Peyer's patch (tissue), 4 donors: ENCODE results near the gene METAP1.

Experiments
- POLR2A ChIP-seq, 2 donors: fragments of 450-650 bp; IDR thresholded peaks; one replicate each; pipeline ENCODE4 v1.5.1; 2017; ENCODE audit warnings: antibody characterized with exemption in 2 of 2, mild to moderate bottlenecking in 2 of 2, moderate library complexity in 2 of 2
- TF ChIP-seq, protein P1 (sequence below), 6 experiments: fragments of 450-650 bp in 4 of 6; fragments of 200-600 bp in 2 of 6; sonication (generic) in 1 of 6; IDR thresholded peaks; one replicate each; pipeline ENCODE4 v1.5.1; 2017 to 2019; ENCODE audit warnings: antibody characterized with exemption in 6 of 6, mild to moderate bottlenecking in 3 of 6, moderate library complexity in 1 of 6

DNA sequence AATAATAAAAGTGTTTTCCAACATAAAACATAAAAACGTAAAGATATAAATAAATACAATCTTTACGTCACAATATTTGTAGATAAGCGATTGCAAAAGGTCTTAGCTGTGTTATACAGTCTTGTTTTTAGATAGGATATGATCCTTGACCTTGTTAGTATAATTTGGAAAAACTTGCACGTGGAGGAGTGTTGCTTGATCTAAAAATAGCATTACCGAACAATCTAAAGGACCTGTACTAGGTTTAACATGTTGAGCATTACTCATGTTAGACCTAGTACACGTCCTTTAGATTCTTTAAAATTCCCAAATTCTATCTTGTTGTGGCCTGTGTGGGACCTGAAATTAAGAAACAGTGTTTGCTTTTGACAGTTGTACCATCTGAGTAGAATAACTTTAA lies 1.6 kb downstream of the METAP1 start:
- TF ChIP-seq, protein P1, sequence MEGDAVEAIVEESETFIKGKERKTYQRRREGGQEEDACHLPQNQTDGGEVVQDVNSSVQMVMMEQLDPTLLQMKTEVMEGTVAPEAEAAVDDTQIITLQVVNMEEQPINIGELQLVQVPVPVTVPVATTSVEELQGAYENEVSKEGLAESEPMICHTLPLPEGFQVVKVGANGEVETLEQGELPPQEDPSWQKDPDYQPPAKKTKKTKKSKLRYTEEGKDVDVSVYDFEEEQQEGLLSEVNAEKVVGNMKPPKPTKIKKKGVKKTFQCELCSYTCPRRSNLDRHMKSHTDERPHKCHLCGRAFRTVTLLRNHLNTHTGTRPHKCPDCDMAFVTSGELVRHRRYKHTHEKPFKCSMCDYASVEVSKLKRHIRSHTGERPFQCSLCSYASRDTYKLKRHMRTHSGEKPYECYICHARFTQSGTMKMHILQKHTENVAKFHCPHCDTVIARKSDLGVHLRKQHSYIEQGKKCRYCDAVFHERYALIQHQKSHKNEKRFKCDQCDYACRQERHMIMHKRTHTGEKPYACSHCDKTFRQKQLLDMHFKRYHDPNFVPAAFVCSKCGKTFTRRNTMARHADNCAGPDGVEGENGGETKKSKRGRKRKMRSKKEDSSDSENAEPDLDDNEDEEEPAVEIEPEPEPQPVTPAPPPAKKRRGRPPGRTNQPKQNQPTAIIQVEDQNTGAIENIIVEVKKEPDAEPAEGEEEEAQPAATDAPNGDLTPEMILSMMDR (IDR thresholded peaks at IDR 0.05): no peak
- TF ChIP-seq POLR2A (IDR thresholded peaks at IDR 0.05): no peak
